Endothelial cell of umbilical vein (primary cell): ENCODE data around the gene HIPK1. TPM values are rescaled to one million over a fixed set of nuclear protein-coding genes. Genes with fewer than 3 reads are reported as not detected.

Experiments used
- BruUV-seq: library from RNA; stranded (reverse); fragments of 400-500 nt; replicated peaks from 2 replicates; lab custom pipeline; 2021; lab: Mats Ljungman, UMichigan
- CTCF ChIA-PET: fragments of 300-600, 350-600 bp; sonication (Branson Sonifier 250); formaldehyde crosslinking; loops from one replicate; lab custom pipeline; 2021; ENCODE audit warnings: antibody characterized with exemption, inconsistent platforms; lab: Charles Lee
- POLR2A ChIA-PET: fragments of 300-600, 350-600 bp; sonication (Branson Sonifier 250); formaldehyde crosslinking; loops from one replicate; lab custom pipeline; 2021; ENCODE audit warnings: antibody characterized with exemption, inconsistent platforms; lab: Charles Lee
- DNase-seq: peaks from one replicate; pipeline ENCODE4 v3.0.0-alpha.2; 2011; ENCODE audit warnings: low read depth, low spot score
- FAIRE-seq: peaks from 2 replicates; lab custom pipeline; 2011; peaks lifted over from hg19 to GRCh38; lab: Jason Lieb, UNC
- H2AFZ ChIP-seq: 2 replicates; pipeline ENCODE4 v1.6.0; 2012; ENCODE audit warnings: low read depth, low read length, control low read depth, inconsistent platforms
- H3K27ac ChIP-seq: 2 replicates; pipeline ENCODE4 v1.5.1; 2011; ENCODE audit warnings: low read depth, mild to moderate bottlenecking, control low read depth, low read length, moderate library complexity; ENCODE audit not compliant: insufficient read depth
- H3K27me3 ChIP-seq, 2 experiments: 2 replicates each; pipeline versions ENCODE4 v1.6.0 to v1.6.1; 2011; ENCODE audit warnings: low read length in 2 of 2, mixed read lengths in 1 of 2; ENCODE audit not compliant: control insufficient read depth in 2 of 2, insufficient read depth in 2 of 2
- H3K36me3 ChIP-seq, 2 experiments: 2 replicates in 1 of 2; 3 replicates in 1 of 2; pipeline ENCODE4 v1.5.1; 2011; ENCODE audit warnings: low read length in 2 of 2, mild to moderate bottlenecking in 1 of 2, moderate library complexity in 1 of 2; ENCODE audit not compliant: control insufficient read depth in 2 of 2, insufficient read depth in 2 of 2; ENCODE audit errors: extremely low read depth in 1 of 2
- H3K4me1 ChIP-seq: 3 replicates; pipeline ENCODE4 v1.5.1; 2011; ENCODE audit warnings: mild to moderate bottlenecking, low read length; ENCODE audit not compliant: control insufficient read depth, insufficient read depth; ENCODE audit errors: extremely low read depth
- H3K4me2 ChIP-seq: 2 replicates; pipeline ENCODE4 v1.6.1; 2011; ENCODE audit warnings: low read length, control low read depth, mixed read lengths; ENCODE audit not compliant: insufficient read depth
- H3K4me3 ChIP-seq, 3 experiments: fragments of 200-600 bp in 1 of 3; sonication (generic), shearing (Covaris generic) in 1 of 3; replicated peaks in 1 of 3; 2 replicates each; pipeline ENCODE4 v1.5.1; 2011 to 2016; ENCODE audit warnings: control low read depth in 3 of 3, low read length in 3 of 3, mild to moderate bottlenecking in 2 of 3, inconsistent platforms in 1 of 3, low read depth in 1 of 3, moderate library complexity in 1 of 3; ENCODE audit not compliant: insufficient read depth in 1 of 3
- H3K79me2 ChIP-seq: 2 replicates; pipeline ENCODE4 v1.6.0; 2012; ENCODE audit warnings: low read length, inconsistent platforms; ENCODE audit not compliant: control insufficient read depth, insufficient read depth
- H3K9ac ChIP-seq: replicated peaks from 2 replicates; pipeline ENCODE3; 2011; ENCODE audit warnings: low read length, control low read depth; ENCODE audit not compliant: insufficient read depth; ENCODE audit errors: extremely low read depth
- H3K9me1 ChIP-seq: replicated peaks from 3 replicates; pipeline ENCODE4 v1.6.0; 2011; ENCODE audit warnings: mild to moderate bottlenecking, low read length; ENCODE audit not compliant: control insufficient read depth, insufficient read depth; ENCODE audit errors: extremely low read depth
- H3K9me3 ChIP-seq: replicated peaks from 2 replicates; pipeline ENCODE4 v1.5.1; 2012; ENCODE audit warnings: low read length, inconsistent platforms; ENCODE audit not compliant: control insufficient read depth, insufficient read depth
- H4K20me1 ChIP-seq: replicated peaks from 2 replicates; pipeline ENCODE3; 2011; ENCODE audit warnings: mild to moderate bottlenecking, low read length; ENCODE audit not compliant: control insufficient read depth, insufficient read depth; ENCODE audit errors: extremely low read depth
- CTCF ChIP-seq, 2 donors: IDR thresholded peaks; 1 replicate in 1 of 2; 2 replicates in 1 of 2; pipeline ENCODE4 v1.5.1; 2011; ENCODE audit warnings: low read length in 2 of 2, mild to moderate bottlenecking in 2 of 2, moderate library complexity in 2 of 2, control low read depth in 1 of 2, inconsistent platforms in 1 of 2, low read depth in 1 of 2; ENCODE audit not compliant: insufficient read depth in 1 of 2; ENCODE audit errors: extremely low read depth in 1 of 2
- EZH2 ChIP-seq: IDR thresholded peaks from 2 replicates; pipeline ENCODE4 v1.6.1; 2012; ENCODE audit warnings: borderline replicate concordance, low read depth, mild to moderate bottlenecking, moderate library complexity, low read length, inconsistent platforms; ENCODE audit not compliant: severe bottlenecking
- FOS ChIP-seq: IDR thresholded peaks from 2 replicates; pipeline ENCODE4 v1.6.1; 2011; ENCODE audit warnings: mild to moderate bottlenecking, low read length, moderate library complexity, borderline replicate concordance; ENCODE audit not compliant: insufficient read depth
- POLR2AphosphoS5 ChIP-seq: IDR thresholded peaks from 2 replicates; pipeline ENCODE4 v1.6.1; 2012; ENCODE audit warnings: low read depth, mild to moderate bottlenecking, control low read depth, low read length, moderate library complexity; ENCODE audit not compliant: insufficient read depth
- dilution Hi-C: fragments of 300-500 bp; cut with MboI; formaldehyde crosslinking; loops from one replicate; pipeline ENCODE4 v1.15.0; 2019; ENCODE audit warnings: low sequenced_read_pairs; ENCODE audit not compliant: extremely low pct_ligation_motif_present
- intact Hi-C: fragments of 100-400 bp; cut with micrococcal nuclease; formaldehyde crosslinking; loops from one replicate; pipeline ENCODE4 v1.10.0; 2022
- polyA plus RNA-seq, 4 experiments: library from polyadenylated mRNA; depleted of rRNA in 3 of 4; stranded (reverse) in 3 of 4; unstranded in 1 of 4; fragments of >200 nt; gene quantifications; 2 replicates each; pipeline versions ENCODE4 v1.2.1 to v1.2.3, GENCODE V29; 2011 to 2012; ENCODE audit warnings: missing spikeins in 1 of 4
- total RNA-seq: library from RNA; stranded (reverse); gene quantifications from 2 replicates; pipeline ENCODE4 v1.2.3, GENCODE V29; 2021

HIPK1 gene
- total and polyA plus RNA-seq, 2 donors (not counting 3 experiments of a cell fraction or from before 2014, with no cell fraction given) = 39.3 to 56.1 TPM

DNA sequence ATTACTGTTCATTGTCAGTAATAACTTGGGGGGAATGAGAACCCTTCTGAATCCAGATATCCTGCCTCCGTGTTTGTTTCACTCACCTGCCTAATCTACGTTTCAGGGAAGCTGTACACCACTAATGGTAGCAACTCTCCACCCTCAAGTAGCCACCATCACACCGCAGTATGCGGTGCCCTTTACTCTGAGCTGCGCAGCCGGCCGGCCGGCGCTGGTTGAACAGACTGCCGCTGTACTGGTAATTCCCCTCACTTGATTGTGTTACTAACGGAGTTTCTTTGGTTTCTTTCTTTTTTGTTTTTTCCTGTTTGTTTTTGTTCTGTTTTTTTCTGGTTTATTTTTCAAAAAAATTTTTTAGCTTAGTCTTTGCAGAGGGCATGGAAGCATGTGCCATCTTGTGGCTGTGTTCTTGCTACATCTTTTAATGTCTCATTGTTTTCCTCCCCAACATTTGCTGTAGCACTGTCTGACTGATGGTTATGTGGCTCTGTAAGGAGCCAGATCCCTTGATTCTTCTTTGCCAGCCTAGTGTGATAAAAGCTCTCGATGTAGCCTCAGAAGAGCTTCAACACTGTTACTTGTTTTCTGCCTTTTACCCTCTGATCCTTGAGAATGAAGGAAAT is 34.3 kb downstream of the HIPK1 start:
- dilution Hi-C loops = no loop called here
- Histone ChIP-seq H3K27ac (no peak overlapping the region), H3K9ac (no peak overlapping the region), H3K4me1 (no peaks in the 10 kb centered on the region), H4K20me1 (no peaks in the 10 kb centered on the region), H3K36me3 (peaks cover 10 to 12% of the 10 kb centered on the region in 2 experiments), H3K27me3 (no peaks in the 10 kb centered on the region), H3K79me2 (no peaks in the 10 kb centered on the region), H3K9me3 (no peaks in the 10 kb centered on the region), H3K4me3 (no peak overlapping the region), H3K9me1 (no peaks in the 10 kb centered on the region), H3K4me2 (no peak overlapping the region), H2AFZ (no peak overlapping the region)
- CTCF ChIA-PET = interaction anchor here (0.6 to 3.1 kb wide), 12 partner anchors 11 to 824 kb away, joined by 3 to 36 read pairs (median 4); partner anchors contain the start of genes AP4B1 and HIPK1
- BruUV-seq = no TSS peak
- TF ChIP-seq CTCF (IDR thresholded peaks at IDR 0.05; ENCODE audit: extremely low read depth in 1 of 2, insufficient read depth in 1 of 2, low read depth in 1 of 2, low read length in 2 of 2) = no peak
- intact Hi-C loops = loop anchor here (5.0 kb wide), 1 partner anchor 126 kb away; no protein-coding TSS in a partner anchor
- POLR2A ChIA-PET = no interaction called here
- FAIRE-seq (no peak), DNase-seq (no peak)

DNA sequence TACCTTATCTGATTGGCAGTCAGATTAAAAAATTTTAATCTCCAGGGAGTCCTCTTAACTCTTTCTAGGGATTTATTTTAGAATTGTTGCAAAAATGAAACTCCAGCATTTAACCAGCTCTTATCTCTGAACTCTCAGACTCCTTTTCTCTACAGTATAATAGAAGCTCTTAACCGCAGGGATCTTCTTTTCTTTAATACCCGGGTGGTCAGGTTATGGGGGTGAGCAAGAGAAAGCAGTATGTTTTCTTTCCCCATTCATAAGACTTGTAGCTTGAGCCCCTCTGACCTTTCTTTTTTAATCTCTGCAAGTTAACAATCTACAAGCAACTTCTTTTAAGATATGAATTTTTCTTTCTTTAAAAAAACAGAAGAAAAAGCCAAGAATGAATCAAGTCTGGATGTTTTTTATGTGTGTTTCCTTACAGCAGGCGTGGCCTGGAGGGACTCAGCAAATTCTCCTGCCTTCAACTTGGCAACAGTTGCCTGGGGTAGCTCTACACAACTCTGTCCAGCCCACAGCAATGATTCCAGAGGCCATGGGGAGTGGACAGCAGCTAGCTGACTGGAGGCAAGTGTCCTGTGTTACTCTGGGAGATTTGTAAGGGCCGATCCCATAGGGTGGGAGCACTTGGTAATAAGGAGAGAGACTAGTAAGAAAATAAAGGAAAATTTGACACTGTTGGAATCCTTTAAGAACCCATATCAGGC is 36.7 kb downstream of the HIPK1 start:
- no peaks in the 10 kb centered on the region for H3K4me1 ChIP-seq
- no peak overlapping the region for H2AFZ ChIP-seq
- no TSS peak for BruUV-seq
- ChIA-PET CTCF (interaction anchor here (1.2 to 1.4 kb wide), 3 partner anchors 11 to 131 kb away, joined by 3 read pairs; no protein-coding TSS in a partner anchor), POLR2A (interaction anchor here (0.8 kb wide), 1 partner anchor 545 kb away, joined by 3 read pairs; the partner anchor contains the start of gene TRIM33)
- no peak overlapping the region for H3K27ac ChIP-seq
- no peaks in the 10 kb centered on the region for H3K9me3 ChIP-seq
- H3K9ac ChIP-seq = no peak overlapping the region
- DNase-seq (no peak), FAIRE-seq (no peak)
- no peaks in the 10 kb centered on the region for H4K20me1 ChIP-seq
- TF ChIP-seq FOS = no peak
- TF ChIP-seq EZH2 = no peak
- TF ChIP-seq POLR2AphosphoS5 = no peak
- no peak overlapping the region for H3K4me2 ChIP-seq
- no peaks in the 10 kb centered on the region for H3K79me2 ChIP-seq
- intact Hi-C loops = no loop called here
- H3K36me3 ChIP-seq = peaks cover 12 to 27% of the 10 kb centered on the region in 2 experiments
- dilution Hi-C loops = no loop called here
- H3K4me3 ChIP-seq = no peak overlapping the region
- no peaks in the 10 kb centered on the region for H3K9me1 ChIP-seq
- no peaks in the 10 kb centered on the region for H3K27me3 ChIP-seq
